PC-9 (cell line): Measurements from ENCODE around the gene PNCK. TPM values are rescaled to one million over a fixed set of nuclear protein-coding genes. Genes with fewer than 3 reads are reported as not detected.

Source experiments
- BruUV-seq: library from RNA; stranded (reverse); fragments of 400-500 nt; replicated peaks from 2 replicates; lab custom pipeline; 2021; lab: Mats Ljungman, UMichigan
- CTCF ChIA-PET: fragments of 300-600 bp; sonication (Branson Sonifier 250); formaldehyde crosslinking; loops from one replicate; lab custom pipeline; 2022; ENCODE audit warnings: antibody characterized with exemption; lab: Charles Lee
- POLR2A ChIA-PET: fragments of 300-600 bp; sonication (Branson Sonifier 250); formaldehyde crosslinking; loops from one replicate; lab custom pipeline; 2022; ENCODE audit warnings: antibody characterized with exemption; ENCODE audit not compliant: unreplicated experiment; lab: Charles Lee
- DNase-seq, 2 experiments: peaks; one replicate each; pipeline versions ENCODE4 v3.0.0 to v3.0.0-alpha.2; 2015 to 2022; ENCODE audit warnings: mixed read lengths in 1 of 2
- H2AFZ ChIP-seq: fragments of 200-600 bp; sonication (generic); 2 replicates; pipeline ENCODE4 v1.8.1; 2017; ENCODE audit warnings: antibody characterized with exemption
- H3F3A ChIP-seq: fragments of 200-600 bp; sonication (generic); 2 replicates; pipeline ENCODE4 v1.8.1; 2017; ENCODE audit warnings: antibody characterized with exemption, mild to moderate bottlenecking, low read depth; ENCODE audit not compliant: insufficient read depth
- H3K27ac ChIP-seq: fragments of 200-600 bp; sonication (generic); 2 replicates; pipeline ENCODE4 v1.6.1; 2016; ENCODE audit warnings: mixed run types
- H3K27me3 ChIP-seq: fragments of 200-600 bp; sonication (generic); 2 replicates; pipeline ENCODE4 v1.6.1; 2016; ENCODE audit warnings: low read depth, mixed run types; ENCODE audit not compliant: insufficient read depth
- H3K36me3 ChIP-seq: fragments of 200-600 bp; sonication (generic); 2 replicates; pipeline ENCODE4 v1.6.1; 2016; ENCODE audit warnings: low read depth, mixed run types
- H3K4me1 ChIP-seq: fragments of 200-600 bp; sonication (generic); replicated peaks from 2 replicates; pipeline ENCODE4 v1.6.1; 2016; ENCODE audit warnings: mixed run types; ENCODE audit not compliant: insufficient read depth
- H3K4me2 ChIP-seq: fragments of 200-600 bp; sonication (generic); 2 replicates; pipeline ENCODE4 v1.6.1; 2017; ENCODE audit warnings: mixed run types
- H3K4me3 ChIP-seq: fragments of 200-600 bp; sonication (generic); 2 replicates; pipeline ENCODE4 v1.6.1; 2016; ENCODE audit warnings: mixed run types
- H3K79me2 ChIP-seq: fragments of 200-600 bp; sonication (generic); 2 replicates; pipeline ENCODE4 v1.6.1; 2017; ENCODE audit warnings: low read depth, mixed run types
- H3K9me2 ChIP-seq: fragments of 200-600 bp; sonication (generic); 2 replicates; pipeline ENCODE4 v1.8.1; 2017; ENCODE audit warnings: mild to moderate bottlenecking; ENCODE audit not compliant: insufficient read depth
- H3K9me3 ChIP-seq: fragments of 200-600 bp; sonication (generic); 2 replicates; pipeline ENCODE4 v1.8.1; 2016; ENCODE audit warnings: low read depth; ENCODE audit not compliant: insufficient read depth
- H4K20me1 ChIP-seq: fragments of 200-600 bp; sonication (generic); 2 replicates; pipeline ENCODE4 v1.8.1; 2017; ENCODE audit not compliant: insufficient read depth
- EZH2 ChIP-seq: fragments of 200-600 bp; sonication (generic); IDR thresholded peaks from 2 replicates; pipeline ENCODE4 v1.8.0; 2017; ENCODE audit warnings: antibody characterized with exemption, low read depth
- intact Hi-C: fragments of 100-400 bp; cut with micrococcal nuclease; formaldehyde crosslinking; loops from one replicate; pipeline ENCODE4 v1.10.0; 2022; ENCODE audit not compliant: unreplicated experiment
- total RNA-seq: library from RNA; stranded (reverse); gene quantifications from 2 replicates; pipeline ENCODE4 v1.2.3, GENCODE V29; 2021
- TF ChIP-seq, protein P1 (sequence below): fragments of 200-600 bp; sonication (generic); conservative IDR thresholded peaks from 2 replicates; pipeline ENCODE4 v1.6.1; 2017; ENCODE audit warnings: mixed run types, antibody characterized with exemption, mild to moderate bottlenecking, moderate library complexity

PNCK gene
- total RNA-seq, 1 experiment from 2014 or later, result 1.0 TPM

DNA sequence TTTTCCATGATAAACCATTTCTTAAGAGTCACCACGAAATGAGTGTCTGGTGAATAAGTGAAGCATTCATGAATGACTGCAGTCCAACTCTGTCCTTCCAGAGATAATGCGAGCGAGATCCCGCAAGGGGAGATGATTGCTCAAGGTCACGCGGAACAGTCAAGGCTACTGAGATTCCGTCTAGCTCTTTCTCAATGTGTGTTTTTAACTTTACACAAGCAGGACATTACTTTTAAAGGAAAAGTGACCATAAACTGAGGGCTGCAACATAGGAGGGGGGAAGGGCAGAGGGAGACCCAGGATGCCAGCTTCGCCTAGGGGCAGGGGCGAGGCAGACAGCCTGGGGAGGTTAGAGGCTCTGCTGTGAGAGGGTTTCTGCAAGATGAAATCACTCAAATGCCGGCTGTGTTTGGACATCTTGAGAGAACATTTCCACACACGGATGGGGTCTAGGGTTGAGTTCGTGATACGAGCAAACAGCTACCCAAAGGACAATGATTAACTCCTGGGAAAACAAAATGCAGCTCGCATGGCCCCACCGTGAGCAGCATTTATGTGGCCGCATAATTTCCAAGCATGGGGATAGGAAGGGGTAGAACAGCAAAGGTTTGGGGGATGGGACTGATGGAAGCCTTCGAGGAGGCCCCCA, 50.8 kb downstream of the PNCK start:
- TF ChIP-seq, protein P1, sequence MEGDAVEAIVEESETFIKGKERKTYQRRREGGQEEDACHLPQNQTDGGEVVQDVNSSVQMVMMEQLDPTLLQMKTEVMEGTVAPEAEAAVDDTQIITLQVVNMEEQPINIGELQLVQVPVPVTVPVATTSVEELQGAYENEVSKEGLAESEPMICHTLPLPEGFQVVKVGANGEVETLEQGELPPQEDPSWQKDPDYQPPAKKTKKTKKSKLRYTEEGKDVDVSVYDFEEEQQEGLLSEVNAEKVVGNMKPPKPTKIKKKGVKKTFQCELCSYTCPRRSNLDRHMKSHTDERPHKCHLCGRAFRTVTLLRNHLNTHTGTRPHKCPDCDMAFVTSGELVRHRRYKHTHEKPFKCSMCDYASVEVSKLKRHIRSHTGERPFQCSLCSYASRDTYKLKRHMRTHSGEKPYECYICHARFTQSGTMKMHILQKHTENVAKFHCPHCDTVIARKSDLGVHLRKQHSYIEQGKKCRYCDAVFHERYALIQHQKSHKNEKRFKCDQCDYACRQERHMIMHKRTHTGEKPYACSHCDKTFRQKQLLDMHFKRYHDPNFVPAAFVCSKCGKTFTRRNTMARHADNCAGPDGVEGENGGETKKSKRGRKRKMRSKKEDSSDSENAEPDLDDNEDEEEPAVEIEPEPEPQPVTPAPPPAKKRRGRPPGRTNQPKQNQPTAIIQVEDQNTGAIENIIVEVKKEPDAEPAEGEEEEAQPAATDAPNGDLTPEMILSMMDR, result no peak
- TF ChIP-seq EZH2, result no peak
- Histone ChIP-seq H3K79me2 (no peaks in the 10 kb centered on the region), H3K36me3 (no peaks in the 10 kb centered on the region), H3K27me3 (peaks cover 63% of the 10 kb centered on the region), H3K9me2 (no peaks in the 10 kb centered on the region), H4K20me1 (no peaks in the 10 kb centered on the region), H3K4me1 (no peaks in the 10 kb centered on the region), H3K4me3 (no peak overlapping the region), H3F3A (no peaks in the 10 kb centered on the region), H3K9me3 (no peaks in the 10 kb centered on the region), H3K27ac (no peak overlapping the region), H3K4me2 (no peak overlapping the region), H2AFZ (no peak overlapping the region)
- POLR2A ChIA-PET, result no interaction called here
- no peak for DNase-seq
- BruUV-seq, result no TSS peak
- CTCF ChIA-PET, result no interaction called here
- intact Hi-C loops, result no loop called here

DNA sequence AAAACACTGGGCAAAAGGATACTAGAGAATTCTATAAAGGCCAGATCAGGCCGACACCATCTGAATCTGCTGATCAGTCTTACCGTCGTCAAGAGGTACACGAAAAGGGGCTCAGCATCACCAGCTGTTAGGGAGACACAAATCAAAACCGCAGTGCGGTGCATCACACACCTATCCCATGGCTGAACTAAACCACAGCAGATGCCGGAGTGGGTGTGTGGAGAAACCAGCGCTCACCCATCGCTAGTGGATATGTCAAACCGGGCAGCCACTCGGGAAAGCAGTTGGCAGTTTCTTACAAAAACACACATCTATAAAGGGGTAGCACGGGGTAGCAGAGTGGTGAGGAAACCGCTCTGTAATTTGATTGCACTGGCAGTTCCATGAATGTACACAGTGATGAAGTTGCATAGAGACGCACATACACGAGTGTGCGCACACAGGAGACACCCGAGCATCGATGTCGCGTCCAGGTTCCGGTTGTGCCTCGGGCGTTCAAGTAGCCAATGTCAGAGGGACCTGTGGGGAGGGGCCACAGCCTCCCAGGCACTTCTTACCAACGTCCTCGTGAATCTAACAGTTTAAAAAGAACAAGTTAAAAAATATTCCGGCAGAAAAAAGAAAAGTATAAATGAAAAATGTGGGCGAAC, 51.5 kb downstream of the PNCK start:
- H3K27ac ChIP-seq, result no peak overlapping the region
- H3K4me2 ChIP-seq, result no peak overlapping the region
- TF ChIP-seq, protein P1, result no peak
- no peak for TF ChIP-seq EZH2
- H3K79me2 ChIP-seq, result no peaks in the 10 kb centered on the region
- CTCF ChIA-PET, result no interaction called here
- POLR2A ChIA-PET, result no interaction called here
- intact Hi-C loops, result no loop called here
- no peaks in the 10 kb centered on the region for H3K9me2 ChIP-seq
- BruUV-seq, result no TSS peak
- no peak overlapping the region for H2AFZ ChIP-seq
- no peak for DNase-seq
- H3K27me3 ChIP-seq, result peaks cover 68% of the 10 kb centered on the region
- H4K20me1 ChIP-seq, result no peaks in the 10 kb centered on the region
- H3F3A ChIP-seq, result no peaks in the 10 kb centered on the region
- H3K9me3 ChIP-seq, result no peaks in the 10 kb centered on the region
- H3K4me1 ChIP-seq, result no peaks in the 10 kb centered on the region
- no peaks in the 10 kb centered on the region for H3K36me3 ChIP-seq
- H3K4me3 ChIP-seq, result no peak overlapping the region

DNA sequence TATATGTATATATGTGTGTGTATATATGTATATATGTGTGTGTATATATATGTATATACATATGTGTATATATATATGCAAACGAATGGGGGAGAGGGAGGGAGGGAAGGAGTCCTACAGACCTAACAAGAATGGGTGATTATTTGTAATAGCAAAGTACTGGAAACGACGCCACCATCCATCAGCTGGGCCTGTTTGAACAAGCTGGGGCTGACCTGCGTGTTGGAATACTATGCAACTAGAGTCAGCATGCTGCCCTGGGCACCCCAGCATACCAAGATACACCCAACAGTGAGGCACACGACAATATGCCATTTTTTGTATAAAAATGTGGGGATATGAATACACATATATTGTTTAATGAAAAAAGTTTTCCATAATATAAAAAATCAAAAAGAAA, 53.0 kb downstream of the PNCK start:
- TF ChIP-seq, protein P1, result no peak
- no TSS peak for BruUV-seq
- intact Hi-C loops, result no loop called here
- no peaks in the 10 kb centered on the region for H3K9me3 ChIP-seq
- no peaks in the 10 kb centered on the region for H4K20me1 ChIP-seq
- H3F3A ChIP-seq, result no peaks in the 10 kb centered on the region
- no peak overlapping the region for H2AFZ ChIP-seq
- H3K36me3 ChIP-seq, result no peaks in the 10 kb centered on the region
- no peaks in the 10 kb centered on the region for H3K9me2 ChIP-seq
- no peak for DNase-seq
- CTCF ChIA-PET, result no interaction called here
- POLR2A ChIA-PET, result no interaction called here
- H3K27ac ChIP-seq, result no peak overlapping the region
- H3K79me2 ChIP-seq, result no peaks in the 10 kb centered on the region
- H3K4me1 ChIP-seq, result no peaks in the 10 kb centered on the region
- H3K4me2 ChIP-seq, result no peak overlapping the region
- H3K27me3 ChIP-seq, result peaks cover 73% of the 10 kb centered on the region
- H3K4me3 ChIP-seq, result no peak overlapping the region

Other genes with a start within 250 kb of the PNCK start
- gene TREX2, start 227.8 kb downstream of the PNCK start, total RNA-seq, result 2.0 and 2.3 TPM in 2 replicates
- 29.3 and 33.4 TPM in 2 replicates for gene HAUS7, start 203.2 kb downstream of the PNCK start, total RNA-seq
- gene BGN, start 178.8 kb downstream of the PNCK start, total RNA-seq, result 0.33 and 0.70 TPM in 2 replicates
- not detected in 2 replicates for gene ATP2B3, start 156.2 kb downstream of the PNCK start, total RNA-seq
- 33.9 and 35.9 TPM in 2 replicates for gene CCNQ, start 74.7 kb downstream of the PNCK start, total RNA-seq
- 1.3 and 1.8 TPM in 2 replicates for gene DUSP9, start 26.6 kb downstream of the PNCK start, total RNA-seq
- gene SLC6A8, start 14.1 kb upstream of the PNCK start, total RNA-seq, result 37.6 and 40.5 TPM in 2 replicates
- 522 and 541 TPM in 2 replicates for gene BCAP31, start 50.6 kb upstream of the PNCK start, total RNA-seq
- gene ABCD1, start 51.0 kb upstream of the PNCK start, total RNA-seq, result 40.0 and 44.9 TPM in 2 replicates
- 39.4 and 41.4 TPM in 2 replicates for gene PLXNB3, start 90.4 kb upstream of the PNCK start, total RNA-seq
- 0.40 and 0.46 TPM in 2 replicates for gene SRPK3, start 107.2 kb upstream of the PNCK start, total RNA-seq
- gene IDH3G, start 120.6 kb upstream of the PNCK start, total RNA-seq, result 47.7 and 63.4 TPM in 2 replicates
- 223 and 310 TPM in 2 replicates for gene SSR4, start 120.9 kb upstream of the PNCK start, total RNA-seq
- 0.17 and 0.25 TPM in 2 replicates for gene PDZD4, start 156.7 kb upstream of the PNCK start, total RNA-seq
- 68.8 and 79.0 TPM in 2 replicates for gene L1CAM, start 212.4 kb upstream of the PNCK start, total RNA-seq
- gene AVPR2, start 230.9 kb upstream of the PNCK start, total RNA-seq, result 3.2 and 3.8 TPM in 2 replicates